ENCODE data around the gene CSTF1.

The CSTF1 gene

DNA sequence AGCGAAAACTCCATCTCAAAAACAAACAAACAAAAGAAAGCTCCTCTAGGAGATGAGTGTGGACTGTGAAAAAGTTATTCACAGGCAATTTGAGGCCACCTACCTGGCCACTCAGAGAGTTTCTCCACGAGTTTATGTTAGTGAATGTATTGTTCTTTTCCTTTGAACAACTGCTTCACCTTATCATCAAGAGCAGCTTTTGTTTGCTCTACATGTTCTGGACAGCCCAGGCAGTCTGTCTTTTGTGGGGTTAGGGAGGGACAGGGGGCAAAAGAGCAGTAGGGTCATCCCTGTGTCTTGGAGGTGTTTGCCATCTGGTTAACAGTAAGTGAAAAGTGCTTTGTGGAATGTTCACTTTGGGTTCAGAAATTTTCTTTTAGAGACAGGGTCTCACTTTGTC is 27.6 kb downstream of the CSTF1 start:
- DNase-seq, result no peak
- peak overlapping the region; percentile 28 for H3K27ac Mint-ChIP-seq
- no peaks in the 10 kb centered on the region for H3K9me3 Mint-ChIP-seq
- H3K27me3 Mint-ChIP-seq, result no peaks in the 10 kb centered on the region
- CTCF ChIA-PET, result no interaction called here
- no peak overlapping the region for H3K4me3 Mint-ChIP-seq
- H3K4me1 Mint-ChIP-seq, result peaks cover 69% of the 10 kb centered on the region
- H3K36me3 Mint-ChIP-seq, result peaks cover 34% of the 10 kb centered on the region

DNA sequence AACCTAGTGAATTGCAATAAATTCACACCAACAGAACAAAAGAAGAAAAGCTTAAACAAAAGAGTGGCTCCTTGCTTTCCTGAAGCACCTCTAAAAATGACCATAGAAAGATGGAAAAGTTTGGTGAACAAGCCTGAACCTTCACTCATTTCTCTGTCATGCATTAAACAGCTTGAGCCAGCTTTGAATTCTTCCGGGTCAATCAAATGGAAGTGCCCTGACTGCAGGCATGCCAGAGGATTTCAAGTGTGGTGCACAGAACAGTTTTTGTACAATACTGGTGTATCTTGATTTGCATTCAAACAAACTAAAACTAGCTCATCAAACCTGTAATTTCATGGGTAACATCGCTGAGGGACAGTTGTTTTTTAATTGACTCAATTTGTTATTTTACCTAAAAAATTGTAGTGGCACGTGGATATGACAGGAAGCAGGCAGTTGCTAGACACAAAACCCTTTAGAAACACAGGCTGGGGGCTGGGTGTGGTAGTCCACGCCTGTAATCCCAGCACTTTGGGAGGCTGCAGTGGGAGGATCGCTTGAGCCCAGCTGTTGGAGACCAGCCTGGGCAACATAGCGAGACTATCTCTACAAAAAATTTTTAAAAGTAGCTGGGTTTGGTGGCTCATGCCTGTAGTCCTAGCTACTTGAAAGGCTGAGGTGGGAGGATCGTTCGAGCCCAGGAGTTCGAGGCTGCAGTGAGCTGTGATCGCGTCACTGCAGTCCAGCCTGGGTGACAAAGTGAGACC is 28.7 kb downstream of the CSTF1 start:
- H3K27me3 Mint-ChIP-seq, result no peaks in the 10 kb centered on the region
- peak overlapping the region; percentile 52 for H3K27ac Mint-ChIP-seq
- H3K4me1 Mint-ChIP-seq, result peaks cover 64% of the 10 kb centered on the region
- peaks cover 33% of the 10 kb centered on the region for H3K36me3 Mint-ChIP-seq
- no peak overlapping the region for H3K4me3 Mint-ChIP-seq
- no peak for DNase-seq
- H3K9me3 Mint-ChIP-seq, result no peaks in the 10 kb centered on the region
- CTCF ChIA-PET, result interaction anchor here (0.9 kb wide), 1 partner anchor 48 kb away, joined by 3 read pairs; the partner anchor contains the start of gene RTF2

DNA sequence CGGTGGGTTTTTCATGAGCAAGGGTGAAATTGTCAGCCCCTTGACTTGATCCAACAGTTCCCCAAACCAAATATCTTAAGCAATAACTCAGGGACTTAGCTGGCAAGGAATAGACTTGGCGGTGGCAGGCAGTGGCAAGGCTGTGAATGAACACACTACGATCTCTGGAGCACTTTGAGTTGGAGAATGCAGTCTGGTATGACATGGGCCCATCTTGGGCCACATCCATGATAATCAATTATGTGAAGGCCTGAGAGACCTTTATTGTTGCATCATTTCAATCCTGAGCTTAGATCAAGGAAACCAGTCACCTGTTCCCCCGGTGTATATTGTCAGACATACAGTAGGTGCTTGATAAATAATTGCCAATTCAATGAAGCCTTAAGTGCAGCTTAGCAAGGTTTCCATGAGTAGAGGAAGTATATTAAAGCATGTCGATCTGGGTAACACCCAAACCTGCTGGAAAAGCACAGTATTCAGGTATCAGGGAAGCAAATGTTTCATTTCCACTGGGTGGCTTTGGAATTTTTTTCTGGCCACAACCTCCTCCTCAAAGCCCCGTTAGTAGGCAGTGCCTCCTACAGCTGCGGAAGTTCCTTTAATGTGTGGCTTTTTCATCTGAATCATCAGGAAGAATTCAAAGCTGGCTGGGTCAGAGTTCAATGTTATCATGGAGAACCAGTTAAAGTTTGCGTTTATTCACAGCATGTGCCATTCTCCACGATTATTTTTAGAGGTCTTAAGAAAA is 29.8 kb downstream of the CSTF1 start:
- H3K9me3 Mint-ChIP-seq, result no peaks in the 10 kb centered on the region
- no peak overlapping the region for H3K27ac Mint-ChIP-seq
- DNase-seq, result no peak
- H3K4me3 Mint-ChIP-seq, result no peak overlapping the region
- CTCF ChIA-PET, result interaction anchor here (0.6 to 1.2 kb wide), 2 partner anchors 11 to 45 kb away, joined by 3 to 4 read pairs; no protein-coding TSS in a partner anchor
- H3K4me1 Mint-ChIP-seq, result peaks cover 55% of the 10 kb centered on the region
- H3K27me3 Mint-ChIP-seq, result no peaks in the 10 kb centered on the region
- H3K36me3 Mint-ChIP-seq, result peaks cover 29% of the 10 kb centered on the region

DNA sequence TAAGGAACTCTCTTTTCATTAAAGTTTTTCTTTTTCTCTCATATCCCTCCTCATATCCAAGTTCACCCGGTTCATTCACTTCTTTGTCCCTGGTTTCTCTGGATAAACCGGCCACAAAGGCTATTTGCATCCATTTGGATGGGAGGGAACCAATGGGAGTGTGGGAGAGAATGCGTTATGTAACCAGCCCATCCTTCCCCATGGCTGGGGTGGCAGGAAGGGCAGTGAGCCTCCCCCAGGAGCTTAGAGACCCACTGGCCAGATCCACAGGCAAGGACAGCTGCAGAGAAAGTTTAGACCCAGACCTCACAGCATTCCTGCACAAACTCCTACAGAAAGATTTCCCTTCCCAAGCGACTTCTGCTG is 30.4 kb downstream of the CSTF1 start:
- Mint-ChIP-seq H3K9me3 (no peaks in the 10 kb centered on the region), H3K27me3 (no peaks in the 10 kb centered on the region), H3K27ac (no peak overlapping the region), H3K36me3 (peaks cover 23% of the 10 kb centered on the region), H3K4me1 (peaks cover 51% of the 10 kb centered on the region), H3K4me3 (no peak overlapping the region)
- CTCF ChIA-PET, result interaction anchor here (1.2 kb wide), 2 partner anchors 11 to 44 kb away, joined by 3 read pairs; no protein-coding TSS in a partner anchor
- no peak for DNase-seq

DNA sequence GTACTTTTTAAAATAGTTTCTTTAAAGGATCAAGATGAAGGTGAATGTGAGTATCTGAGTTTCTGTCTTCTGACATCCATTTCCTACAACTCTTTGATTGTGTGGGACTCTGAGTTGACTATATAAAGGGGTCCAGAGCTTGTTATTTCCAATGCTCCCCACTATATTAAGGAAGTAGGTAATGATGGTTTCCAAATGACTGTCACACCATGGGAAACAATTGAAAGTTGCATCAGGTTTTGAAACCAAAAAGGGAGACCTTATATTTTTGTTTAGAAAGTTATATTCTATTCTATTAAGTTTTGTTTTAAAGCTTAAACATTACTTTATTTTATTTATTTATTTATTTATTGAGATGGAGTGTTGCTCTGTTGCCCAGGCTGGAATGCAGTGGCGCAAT is 30.8 kb downstream of the CSTF1 start:
- Mint-ChIP-seq H3K36me3 (peaks cover 19% of the 10 kb centered on the region), H3K4me1 (peaks cover 49% of the 10 kb centered on the region), H3K9me3 (no peaks in the 10 kb centered on the region), H3K27ac (no peak overlapping the region), H3K27me3 (no peaks in the 10 kb centered on the region), H3K4me3 (no peak overlapping the region)
- DNase-seq, result no peak
- CTCF ChIA-PET, result interaction anchor here (1.1 to 1.2 kb wide), 3 partner anchors 10 to 44 kb away, joined by 3 read pairs; no protein-coding TSS in a partner anchor

DNA sequence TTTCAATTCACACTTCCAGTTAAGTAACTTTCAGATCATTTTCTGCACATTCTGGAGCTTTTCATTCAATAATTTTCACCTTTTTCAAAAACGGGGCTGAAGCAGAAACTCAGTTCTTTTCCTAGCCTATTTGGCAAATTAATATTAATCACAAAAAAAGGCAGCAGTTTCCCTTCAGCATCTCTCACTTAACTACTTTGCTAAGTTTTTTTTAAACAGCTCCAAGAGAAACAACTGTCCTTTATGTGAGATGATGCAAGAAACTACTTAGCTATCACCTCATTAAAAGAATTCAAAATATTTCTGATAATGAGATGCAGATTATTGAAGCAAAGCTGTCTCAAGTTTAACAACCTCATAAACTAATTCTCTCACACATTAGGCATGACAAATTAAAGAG is 31.4 kb downstream of the CSTF1 start:
- Mint-ChIP-seq H3K27ac (no peak overlapping the region), H3K9me3 (no peaks in the 10 kb centered on the region), H3K36me3 (peaks cover 18% of the 10 kb centered on the region), H3K27me3 (no peaks in the 10 kb centered on the region), H3K4me1 (peaks cover 49% of the 10 kb centered on the region), H3K4me3 (no peak overlapping the region)
- DNase-seq, result no peak
- CTCF ChIA-PET, result interaction anchor here (1.1 to 1.2 kb wide), 2 partner anchors 10 to 16 kb away, joined by 3 read pairs; no protein-coding TSS in a partner anchor

DNA sequence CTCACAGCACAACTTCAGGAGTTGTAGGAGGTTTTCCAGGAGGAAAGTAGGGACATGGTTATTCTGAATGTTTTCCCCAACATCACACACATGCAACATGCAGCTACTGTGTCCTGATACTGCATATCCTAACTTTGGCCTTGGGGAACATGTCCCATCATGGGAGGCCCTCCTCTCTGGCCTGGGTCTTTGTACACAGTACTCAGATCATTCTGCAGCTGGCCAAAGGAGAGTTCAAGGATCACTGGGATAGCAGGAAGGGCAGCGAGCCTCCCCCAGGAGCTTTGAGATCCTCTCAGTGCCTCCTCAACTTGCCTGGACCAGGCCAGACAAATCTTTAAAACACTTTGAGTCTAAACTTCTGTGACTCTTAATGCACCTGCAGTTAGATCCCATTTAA is 32.5 kb downstream of the CSTF1 start:
- H3K4me3 Mint-ChIP-seq, result no peak overlapping the region
- no peaks in the 10 kb centered on the region for H3K9me3 Mint-ChIP-seq
- CTCF ChIA-PET, result interaction anchor here (1.8 kb wide), 1 partner anchor 10 kb away, joined by 4 read pairs; no protein-coding TSS in a partner anchor
- H3K27me3 Mint-ChIP-seq, result no peaks in the 10 kb centered on the region
- no peak overlapping the region for H3K27ac Mint-ChIP-seq
- peaks cover 23% of the 10 kb centered on the region for H3K36me3 Mint-ChIP-seq
- DNase-seq, result no peak
- H3K4me1 Mint-ChIP-seq, result peaks cover 54% of the 10 kb centered on the region

DNA sequence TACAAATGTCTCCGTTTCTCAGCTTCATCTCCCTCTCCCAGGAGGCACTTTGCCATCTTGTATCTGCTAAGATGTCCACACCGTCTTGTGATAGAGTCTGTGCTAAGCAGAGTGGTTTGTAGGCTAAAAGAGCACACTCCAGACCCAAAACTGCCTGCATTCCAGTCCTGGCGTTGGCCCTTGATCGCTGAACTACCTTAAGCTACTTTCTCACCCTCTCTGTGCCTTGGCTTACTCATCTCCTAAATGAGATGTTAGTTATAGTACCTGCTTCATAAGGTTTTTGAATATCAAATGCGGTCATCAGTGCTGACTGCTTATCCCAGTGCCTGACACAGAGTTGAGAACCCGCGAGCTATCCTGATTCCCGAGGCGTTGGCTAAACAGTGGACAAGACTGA is 33.6 kb downstream of the CSTF1 start:
- Mint-ChIP-seq H3K9me3 (no peaks in the 10 kb centered on the region), H3K27ac (no peak overlapping the region), H3K4me1 (peaks cover 53% of the 10 kb centered on the region), H3K4me3 (no peak overlapping the region), H3K36me3 (peaks cover 28% of the 10 kb centered on the region), H3K27me3 (no peaks in the 10 kb centered on the region)
- no peak for DNase-seq
- CTCF ChIA-PET, result interaction anchor here (1.1 to 1.8 kb wide), 2 partner anchors 8 to 11 kb away, joined by 3 to 4 read pairs; no protein-coding TSS in a partner anchor

DNA sequence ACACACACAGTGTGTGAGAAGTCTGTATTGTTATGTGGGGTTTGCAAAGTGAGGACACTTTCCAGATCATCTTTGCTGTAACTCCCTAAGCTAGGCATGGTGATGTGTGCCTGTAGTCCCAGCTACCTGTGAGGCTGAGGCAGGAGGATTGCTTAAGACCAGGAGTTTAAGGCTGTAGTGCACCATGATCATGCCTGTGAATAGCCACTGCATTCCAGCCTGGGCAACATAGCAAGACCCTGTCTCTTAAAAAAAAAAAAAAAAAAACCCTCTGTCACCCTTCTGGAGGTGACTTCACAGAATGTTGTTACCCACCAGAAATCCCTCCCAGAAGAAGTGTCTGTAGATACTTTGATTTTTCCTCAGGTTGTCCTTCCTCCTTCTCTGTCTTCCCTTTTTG is 34.5 kb downstream of the CSTF1 start:
- CTCF ChIA-PET, result interaction anchor here (1.8 kb wide), 1 partner anchor 12 kb away, joined by 4 read pairs; no protein-coding TSS in a partner anchor
- no peak for DNase-seq
- H3K36me3 Mint-ChIP-seq, result peaks cover 25% of the 10 kb centered on the region
- H3K4me3 Mint-ChIP-seq, result no peak overlapping the region
- H3K9me3 Mint-ChIP-seq, result no peaks in the 10 kb centered on the region
- H3K4me1 Mint-ChIP-seq, result peaks cover 47% of the 10 kb centered on the region
- H3K27me3 Mint-ChIP-seq, result no peaks in the 10 kb centered on the region
- no peak overlapping the region for H3K27ac Mint-ChIP-seq

DNA sequence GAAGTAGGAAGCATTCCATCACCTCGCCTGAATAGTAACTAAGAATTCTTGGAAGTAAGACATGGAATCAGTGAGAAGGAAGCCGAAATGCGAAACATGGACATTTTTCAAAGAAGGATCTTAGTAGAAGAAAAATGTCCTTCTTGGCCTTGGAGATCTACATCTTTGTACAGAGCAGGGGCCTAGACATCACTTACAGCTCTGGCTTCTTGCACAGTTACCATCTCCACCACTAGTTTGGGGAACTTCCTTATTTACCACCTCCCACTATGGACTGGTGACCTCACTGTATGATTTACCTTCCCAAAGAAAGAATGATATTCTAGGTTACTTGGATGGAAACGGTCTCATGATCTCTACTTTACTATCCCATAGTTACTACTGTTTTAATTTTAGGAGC is 35.4 kb downstream of the CSTF1 start:
- Mint-ChIP-seq H3K27me3 (no peaks in the 10 kb centered on the region), H3K4me3 (no peak overlapping the region), H3K9me3 (no peaks in the 10 kb centered on the region), H3K36me3 (peaks cover 18% of the 10 kb centered on the region), H3K4me1 (peaks cover 38% of the 10 kb centered on the region), H3K27ac (no peak overlapping the region)
- CTCF ChIA-PET, result no interaction called here
- DNase-seq, result no peak

DNA sequence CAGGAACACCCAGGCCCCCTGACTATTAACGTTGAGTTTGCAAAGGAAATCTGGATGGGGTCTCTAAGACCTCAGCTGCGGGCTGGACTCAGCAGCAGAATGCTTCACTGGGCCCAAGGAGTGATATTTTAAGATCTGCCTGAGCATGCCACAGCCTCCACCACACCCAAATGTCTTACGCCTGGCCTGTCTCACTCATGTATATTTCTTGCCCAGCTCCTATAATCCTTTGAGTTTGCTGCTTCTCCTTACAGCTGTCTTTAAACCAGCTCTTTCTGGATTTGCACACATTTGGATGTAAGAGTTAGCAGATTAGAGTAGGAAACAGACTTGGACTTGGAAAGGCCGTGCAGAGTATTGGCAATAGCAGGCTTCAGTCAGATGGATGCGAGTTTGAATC is 36.0 kb downstream of the CSTF1 start:
- CTCF ChIA-PET, result no interaction called here
- H3K9me3 Mint-ChIP-seq, result no peaks in the 10 kb centered on the region
- H3K4me3 Mint-ChIP-seq, result no peak overlapping the region

DNA sequence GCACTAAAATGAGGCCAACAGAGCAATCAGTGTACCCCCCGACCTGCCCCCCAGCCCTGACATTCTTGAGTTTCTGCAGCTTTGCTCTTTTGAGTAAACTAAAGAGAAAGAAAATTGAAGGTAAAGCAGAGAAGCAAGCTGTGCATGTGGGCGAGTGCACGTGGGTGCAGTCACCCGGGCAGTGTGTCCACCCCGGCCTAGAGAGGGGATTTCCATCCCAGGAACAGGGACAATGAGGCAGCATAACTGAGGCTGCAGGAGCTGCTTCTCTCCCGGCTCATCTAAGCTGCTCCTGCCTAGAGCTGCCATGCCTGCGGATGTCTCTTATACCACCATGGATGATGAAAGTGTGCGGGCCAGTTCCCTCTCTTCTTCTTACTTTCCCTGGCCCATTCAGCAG is 36.4 kb downstream of the CSTF1 start:
- peaks cover 39% of the 10 kb centered on the region for H3K4me1 Mint-ChIP-seq
- no peaks in the 10 kb centered on the region for H3K27me3 Mint-ChIP-seq
- H3K27ac Mint-ChIP-seq, result no peak overlapping the region
- DNase-seq, result no peak
- peak overlapping the region; percentile 52 for H3K4me3 Mint-ChIP-seq
- CTCF ChIA-PET, result no interaction called here
- no peaks in the 10 kb centered on the region for H3K9me3 Mint-ChIP-seq
- peaks cover 20% of the 10 kb centered on the region for H3K36me3 Mint-ChIP-seq

More for the DNA sequence above, 36.0 kb downstream of the CSTF1 start:
- peaks cover 20% of the 10 kb centered on the region for H3K36me3 Mint-ChIP-seq
- H3K4me1 Mint-ChIP-seq, result peaks cover 38% of the 10 kb centered on the region
- no peaks in the 10 kb centered on the region for H3K27me3 Mint-ChIP-seq
- no peak overlapping the region for H3K27ac Mint-ChIP-seq
- no peak for DNase-seq

DNA sequence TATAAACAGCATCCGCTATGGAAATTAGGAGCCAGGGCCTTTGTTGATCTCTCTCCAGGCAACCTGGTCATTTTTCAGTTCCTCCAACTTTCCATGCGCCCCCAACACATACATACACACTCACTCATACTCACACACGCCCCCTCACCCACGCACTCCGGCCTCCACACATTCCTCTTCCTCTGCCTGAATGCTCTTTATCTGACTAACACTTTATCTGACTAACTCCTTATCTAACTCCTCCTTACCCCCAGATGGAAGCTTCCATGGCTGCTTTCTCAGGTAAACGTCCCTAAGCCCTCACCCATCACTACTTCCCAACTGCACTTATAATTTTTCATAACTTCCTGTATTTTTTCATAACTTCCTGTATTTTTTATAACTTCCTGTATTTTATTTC is 37.1 kb downstream of the CSTF1 start:
- Mint-ChIP-seq H3K27ac (peak overlapping the region; percentile 78), H3K4me3 (peak overlapping the region; percentile 52), H3K4me1 (peaks cover 43% of the 10 kb centered on the region), H3K27me3 (no peaks in the 10 kb centered on the region), H3K9me3 (no peaks in the 10 kb centered on the region), H3K36me3 (peaks cover 20% of the 10 kb centered on the region)
- CTCF ChIA-PET, result no interaction called here
- no peak for DNase-seq

DNA sequence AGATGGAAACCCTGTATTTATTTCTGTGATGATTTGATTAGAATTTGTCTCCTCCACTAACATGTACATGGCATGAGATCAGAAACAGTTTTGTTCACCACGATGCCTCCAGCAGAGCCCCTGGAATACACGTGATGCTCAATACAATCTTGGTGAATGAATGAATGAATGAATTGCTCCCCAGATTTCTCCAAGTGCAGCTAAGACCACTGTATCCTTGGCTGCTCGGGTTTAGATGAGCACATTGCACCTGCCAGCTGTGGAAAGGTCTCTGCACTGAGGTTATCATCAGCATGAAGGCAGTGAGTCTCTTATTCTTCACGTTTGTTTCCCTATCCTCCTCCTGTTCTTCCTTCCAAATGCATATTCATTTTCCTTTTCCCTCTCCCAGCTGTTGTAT is 37.5 kb downstream of the CSTF1 start:
- peak overlapping the region; percentile 78 for H3K27ac Mint-ChIP-seq
- CTCF ChIA-PET, result no interaction called here

More for the DNA sequence above, 37.5 kb downstream of the CSTF1 start:
- Mint-ChIP-seq H3K4me1 (peaks cover 43% of the 10 kb centered on the region), H3K36me3 (peaks cover 20% of the 10 kb centered on the region), H3K9me3 (no peaks in the 10 kb centered on the region), H3K27me3 (no peaks in the 10 kb centered on the region), H3K4me3 (peak overlapping the region; percentile 52)
- DNase-seq, result no peak
